Measurements from ENCODE around the gene DDX39B.

Gene DDX39B

GRCh38 chr6:31575335-31575901, 33.6 kb upstream of the DDX39B start, which contains the start of gene TNF:
TSS of gene TNF (plus strand) at chr6:31575565. CDS start at chr6:31575742, 177 bp downstream.
- peak in 1 of 2 experiments; percentile 12 for DNase-seq

GRCh38 chr6:31574106-31575061, 32.6 kb upstream of the DDX39B start:
- no peak for DNase-seq

GRCh38 chr6:31573239-31574105, 31.7 kb upstream of the DDX39B start:
- no peak for DNase-seq

GRCh38 chr6:31572041-31572911, 30.5 kb upstream of the DDX39B start, which contains the start of gene LTA:
TSS of gene LTA (plus strand) at chr6:31572289. CDS start at chr6:31572743, 454 bp downstream.
- DNase-seq = no peak

- no peak for DNase-seq
Measured at GRCh38 chr6:31569861-31570536, 28.2 kb upstream of the DDX39B start.

GRCh38 chr6:31568537-31568961, 26.7 kb upstream of the DDX39B start:
- DNase-seq = no peak

GRCh38 chr6:31567531-31568370, 25.9 kb upstream of the DDX39B start:
- DNase-seq = no peak

- no peak for DNase-seq
Measured at GRCh38 chr6:31560697-31561058, 18.9 kb upstream of the DDX39B start.

GRCh38 chr6:31559958-31560696, 18.3 kb upstream of the DDX39B start:
- no peak for DNase-seq

GRCh38 chr6:31559606-31559957, 17.8 kb upstream of the DDX39B start:
- no peak for DNase-seq

- DNase-seq = no peak
Measured at GRCh38 chr6:31558631-31559500, 17.1 kb upstream of the DDX39B start.

GRCh38 chr6:31558318-31558625, 16.5 kb upstream of the DDX39B start:
- no peak for DNase-seq

GRCh38 chr6:31557443-31558317, 15.9 kb upstream of the DDX39B start:
- DNase-seq = no peak

GRCh38 chr6:31556307-31556706, 14.5 kb upstream of the DDX39B start:
- no peak for DNase-seq

GRCh38 chr6:31551371-31551770, 9.6 kb upstream of the DDX39B start:
- peak in 1 of 2 experiments; percentile 22 for DNase-seq

GRCh38 chr6:31548544-31548873, 6.7 kb upstream of the DDX39B start:
- DNase-seq = no peak

GRCh38 chr6:31547727-31548543, 6.1 kb upstream of the DDX39B start:
- no peak for DNase-seq

Measured in NCI-H446 (cell line).